Inflammatory macrophage treated with lipopolysaccharide for 1 hour (primary cell): ENCODE results near the gene VWA8.
A peak's percentile ranks its signal among the peaks of the same experiment; 100 is the strongest.
"Not testable (repeated sequence)": the region's sequence is repeated elsewhere in the genome, so short reads cannot be mapped to it uniquely, and the experiment has no call there.

Experiments used
- DNase-seq, 2 donors: peaks; one replicate each; pipeline ENCODE4 v3.0.0-alpha.2; 2020 to 2022

VWA8 gene

DNA sequence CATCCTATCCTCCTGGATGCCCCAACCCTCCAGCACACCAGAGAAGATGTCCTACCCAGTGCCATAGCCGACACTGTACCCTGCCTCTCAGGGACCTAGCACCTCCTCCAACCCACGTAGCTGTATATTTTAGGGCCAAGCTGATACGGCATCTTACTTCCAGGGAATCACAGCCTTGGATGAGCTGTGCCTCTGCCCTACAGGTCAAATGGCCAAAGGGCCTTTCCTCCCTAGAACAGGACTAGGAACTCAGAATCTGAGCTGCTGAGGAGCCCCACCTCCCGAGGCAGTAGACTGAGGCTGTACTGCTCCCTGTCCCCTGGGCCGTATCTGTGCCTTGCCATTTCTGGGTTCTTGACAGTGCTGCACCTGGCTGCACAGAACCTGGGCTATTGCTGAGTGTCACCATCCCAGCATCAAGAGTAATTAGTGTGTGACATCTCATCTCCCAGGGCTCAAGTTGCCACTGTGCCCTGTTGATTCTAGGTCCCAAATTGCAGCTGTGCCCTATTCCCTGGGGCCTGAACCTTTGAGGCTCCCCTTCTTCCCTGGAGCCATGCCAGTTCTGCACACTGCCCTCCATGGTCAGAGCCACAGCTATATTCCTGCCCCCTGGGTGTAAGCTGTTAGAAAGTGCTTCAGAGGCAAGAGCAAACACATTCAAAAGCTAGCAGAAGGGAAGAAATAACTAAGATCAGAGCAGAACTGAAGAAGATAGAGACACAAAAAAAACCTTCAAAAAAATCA, 41.0 kb downstream of the VWA8 start:
- no peak for DNase-seq

DNA sequence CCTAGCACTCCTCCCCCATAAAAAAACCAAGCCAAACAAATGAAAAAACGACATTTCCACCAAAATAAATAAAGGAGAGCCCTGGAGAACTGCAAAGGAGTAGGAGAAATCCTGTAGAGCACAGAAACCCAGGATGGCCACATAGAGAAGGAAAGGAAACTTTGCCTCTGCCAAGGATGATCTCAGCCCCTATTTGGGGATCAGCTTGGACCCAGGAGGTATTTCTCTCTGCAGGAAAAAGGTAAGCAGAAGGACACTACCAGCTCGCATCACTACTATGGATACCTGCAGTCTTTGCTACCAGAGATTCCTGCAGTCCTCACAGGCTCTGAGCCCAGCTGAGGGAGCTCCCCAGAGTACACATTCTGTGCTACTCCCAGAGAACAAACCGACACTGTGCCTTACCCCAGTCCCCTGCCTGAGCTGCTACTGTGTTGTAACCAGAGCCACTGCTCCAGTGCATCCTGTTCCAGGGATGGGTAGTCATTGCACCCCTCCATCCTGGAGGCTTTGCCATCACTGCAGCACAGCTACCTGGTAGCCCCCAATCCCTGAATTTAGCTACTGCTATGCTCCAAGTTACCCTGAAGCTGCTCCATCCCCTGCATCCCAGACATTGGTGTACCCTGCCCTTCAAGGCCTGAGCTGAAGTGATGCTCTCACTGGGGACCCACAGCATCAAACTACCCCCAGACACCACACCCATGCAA, 41.7 kb downstream of the VWA8 start:
- DNase-seq = no peak

DNA sequence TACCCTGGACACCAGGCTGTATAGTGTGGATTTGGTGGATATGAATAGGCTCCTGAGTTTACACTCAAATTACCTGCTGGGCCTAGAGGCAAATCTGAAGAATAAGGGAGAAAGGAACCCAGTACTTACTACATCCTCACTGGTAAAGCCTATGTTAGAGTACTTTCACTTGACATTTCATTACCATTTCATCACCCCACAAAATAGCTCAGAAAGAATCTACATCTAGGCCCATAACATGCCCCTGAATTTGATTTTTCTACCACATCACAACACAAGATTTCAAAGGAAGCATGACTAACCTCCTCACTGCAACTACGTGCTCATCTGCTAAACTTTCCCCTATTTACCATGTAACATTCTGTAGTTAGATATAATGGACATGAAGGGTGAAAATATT, 43.3 kb downstream of the VWA8 start:
- peak; percentile 27 to 56 for DNase-seq

DNA sequence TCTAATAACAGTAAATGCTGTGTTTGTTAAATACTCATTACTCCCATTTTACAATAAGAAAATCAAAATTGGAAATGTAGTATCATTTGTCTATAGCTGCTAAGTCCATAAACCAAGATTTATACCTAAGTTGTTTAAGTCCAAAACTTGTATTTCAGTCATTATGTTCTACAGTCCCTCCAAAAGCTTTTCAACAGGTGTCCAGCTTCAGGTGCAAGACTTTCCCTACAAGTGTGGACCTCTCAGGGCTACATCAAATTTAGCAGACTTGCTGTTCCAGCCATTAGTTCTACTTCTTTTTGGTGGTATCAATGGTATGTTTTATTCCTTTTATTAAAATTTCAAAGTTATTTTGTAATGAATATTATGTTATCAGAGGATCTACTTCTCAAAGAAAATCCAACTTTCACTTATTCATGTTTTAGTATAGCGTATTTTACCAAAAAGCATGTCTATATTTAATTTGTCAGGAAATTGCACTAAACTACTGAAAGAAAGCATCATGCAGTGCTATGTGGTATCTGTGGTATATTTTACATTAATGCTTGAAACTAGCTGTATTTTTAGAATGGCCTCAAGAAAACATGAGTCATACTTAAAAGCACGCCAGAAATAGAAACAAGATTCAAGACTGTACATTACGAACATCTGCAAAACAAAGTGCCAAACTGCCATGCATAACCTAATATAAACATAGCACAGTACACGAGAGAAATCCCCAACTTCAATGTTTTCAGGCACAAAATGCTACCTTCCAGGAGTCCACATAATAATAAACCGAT, 44.5 kb downstream of the VWA8 start:
- peak; percentile 35 to 69 for DNase-seq

DNA sequence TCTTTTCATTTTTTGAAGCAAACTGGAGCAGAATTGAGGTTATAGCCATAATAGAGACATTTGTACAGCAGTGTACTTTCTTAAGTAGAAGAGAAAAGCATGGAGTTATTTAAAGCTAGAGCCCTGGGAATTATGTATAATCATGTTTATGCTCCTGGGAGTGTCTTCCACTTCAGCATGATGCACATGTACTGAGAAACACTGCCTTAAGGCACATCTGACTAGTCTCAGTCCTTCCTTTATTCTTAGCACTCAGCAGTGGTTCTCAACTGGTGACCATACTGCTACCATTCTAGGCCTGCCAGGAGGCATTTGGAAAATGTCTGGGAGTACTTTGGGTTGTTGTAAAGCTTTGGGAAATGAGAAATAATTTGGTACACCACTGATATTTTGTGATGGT, 45.8 kb downstream of the VWA8 start:
- DNase-seq = no peak

DNA sequence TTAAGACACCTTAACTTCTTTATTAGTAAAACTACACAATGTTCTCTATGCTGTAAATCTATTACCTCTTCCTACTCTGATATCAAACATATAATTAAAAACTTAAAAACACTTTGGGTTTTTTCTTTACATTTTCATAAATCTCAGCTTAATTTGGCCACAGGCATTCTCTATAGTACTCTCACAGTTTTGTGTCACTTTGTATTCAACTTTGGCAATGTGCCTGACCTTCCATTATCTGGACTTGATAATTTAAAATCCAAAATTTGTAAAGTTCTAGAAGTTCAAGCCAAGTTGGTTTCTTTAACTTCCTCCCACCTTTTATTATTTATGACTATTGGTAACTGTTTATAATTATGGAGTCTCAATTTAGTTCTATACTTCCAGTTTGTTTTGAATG, 46.4 kb downstream of the VWA8 start:
- DNase-seq = no peak

DNA sequence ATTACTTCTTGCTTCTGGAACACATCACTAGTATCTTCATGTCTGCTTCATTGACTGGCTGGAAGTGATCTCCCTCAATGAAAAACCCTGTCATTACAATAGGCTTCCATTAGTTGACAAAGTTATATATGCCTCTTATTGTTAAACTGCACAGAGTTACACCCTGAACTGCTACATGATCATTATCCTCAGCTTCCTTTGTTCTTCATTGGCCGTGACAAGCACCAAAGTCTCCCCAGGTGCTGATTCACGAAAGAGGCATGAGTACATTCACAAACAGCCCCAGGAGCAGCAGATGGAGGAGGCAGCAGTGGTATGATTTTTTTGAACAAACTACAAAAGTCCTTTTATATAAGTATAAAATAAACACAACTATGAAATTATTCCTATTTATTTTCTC, 51.4 kb downstream of the VWA8 start:
- no peak for DNase-seq

DNA sequence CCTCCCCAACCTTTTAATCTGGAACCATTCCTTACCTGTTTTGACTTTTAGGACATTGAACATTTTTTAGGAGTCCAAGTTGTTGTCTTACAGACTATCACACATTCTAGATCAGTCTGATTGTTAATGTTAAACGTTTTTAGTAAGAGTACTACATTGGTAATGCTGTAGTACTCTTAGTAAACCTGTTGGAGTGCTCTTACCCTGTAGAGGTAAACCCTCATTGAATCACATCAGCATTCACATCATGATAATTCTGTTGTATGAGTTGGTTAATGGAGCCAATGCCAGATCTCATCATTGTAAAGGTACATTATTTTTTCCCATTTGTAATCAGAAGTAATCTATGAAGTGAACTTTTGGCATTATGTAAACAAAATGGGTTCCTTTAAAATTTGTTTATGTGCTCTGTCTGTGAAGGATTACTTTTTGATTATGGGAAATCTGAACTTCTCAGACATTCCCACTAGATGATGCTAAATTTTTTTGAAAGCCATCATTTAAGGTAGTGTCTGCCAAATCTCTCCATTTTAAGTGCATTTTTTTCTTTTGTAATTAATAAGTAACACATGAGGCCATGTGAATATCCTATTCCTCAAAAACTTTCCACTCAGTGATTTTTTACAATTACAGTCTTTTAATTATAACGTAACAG, 55.2 kb downstream of the VWA8 start:
- peak; percentile 33 to 45 for DNase-seq

DNA sequence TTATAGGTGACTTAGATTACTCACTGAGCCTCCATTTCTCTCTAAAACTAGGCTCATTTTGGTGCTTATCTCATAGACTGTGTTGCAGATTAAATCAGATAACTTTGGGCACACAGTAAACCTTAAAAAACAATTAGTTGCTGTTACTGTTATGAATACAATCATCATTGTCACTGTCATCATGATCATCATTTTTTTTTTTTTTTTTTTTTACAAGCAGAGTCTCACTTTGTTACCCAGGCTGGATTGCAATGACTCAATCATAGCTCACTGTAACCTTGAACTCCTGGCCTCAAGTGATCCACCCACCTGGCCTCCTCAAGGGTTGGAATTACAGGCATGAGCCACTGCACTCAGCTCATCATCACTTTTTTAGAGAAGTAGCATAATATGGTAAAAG, 60.0 kb downstream of the VWA8 start:
- DNase-seq = no peak

DNA sequence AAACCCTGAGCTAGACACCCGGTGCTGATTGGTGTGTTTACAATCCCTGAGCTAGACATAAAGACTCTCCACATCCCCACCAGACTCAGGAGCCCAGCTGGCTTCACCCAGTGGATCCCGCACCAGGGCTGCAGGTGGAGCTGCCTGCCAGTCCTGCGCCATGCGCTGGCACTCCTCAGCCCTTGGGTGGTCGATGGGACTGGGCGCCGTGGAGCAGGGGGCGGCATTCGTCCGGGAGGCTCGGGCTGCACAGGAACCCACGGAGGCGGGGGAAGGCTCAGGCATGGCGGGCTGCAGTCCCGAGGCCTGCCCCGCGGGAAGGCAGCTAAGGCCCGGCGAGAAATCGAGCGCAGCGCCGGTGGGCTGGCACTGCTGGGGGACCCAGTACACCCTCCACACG, 62.5 kb downstream of the VWA8 start:
- DNase-seq = not testable (repeated sequence)

DNA sequence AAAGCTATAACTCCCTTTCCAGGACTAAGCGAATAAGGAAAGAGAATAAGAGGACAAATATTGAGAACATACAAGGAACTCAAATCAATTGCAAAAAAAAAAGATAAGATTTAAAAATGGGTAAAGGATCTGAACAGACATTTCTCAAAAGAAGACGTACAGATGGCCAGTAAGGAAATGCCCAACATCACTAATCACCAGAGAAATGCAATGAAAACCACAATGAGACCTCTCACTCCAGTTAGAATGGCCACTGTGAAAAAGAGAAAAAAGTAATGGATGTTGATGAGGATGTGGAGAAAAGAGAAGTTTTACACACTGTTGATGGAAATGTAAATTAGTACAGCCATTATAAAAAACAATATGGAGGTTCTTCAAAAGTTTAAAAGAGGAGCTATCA, 63.8 kb downstream of the VWA8 start:
- no peak for DNase-seq

DNA sequence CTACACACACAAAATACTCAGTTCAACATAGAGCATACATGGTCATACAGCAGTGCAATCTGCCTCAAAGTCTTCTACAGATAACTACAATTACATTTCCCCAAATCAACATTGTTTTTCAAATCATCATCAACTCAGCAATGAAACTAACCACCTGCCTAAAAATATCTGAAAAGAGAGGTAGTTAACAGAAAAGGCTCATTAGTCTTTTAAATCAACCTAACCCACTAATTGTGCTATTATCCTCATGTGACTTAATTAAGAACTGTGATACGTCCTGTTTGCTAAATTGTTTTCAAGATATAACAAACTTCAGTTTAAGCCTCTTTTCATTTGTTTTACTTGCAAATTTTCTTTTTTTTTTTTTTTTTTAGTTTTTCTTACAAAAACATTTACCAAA, 65.4 kb downstream of the VWA8 start:
- no peak for DNase-seq

DNA sequence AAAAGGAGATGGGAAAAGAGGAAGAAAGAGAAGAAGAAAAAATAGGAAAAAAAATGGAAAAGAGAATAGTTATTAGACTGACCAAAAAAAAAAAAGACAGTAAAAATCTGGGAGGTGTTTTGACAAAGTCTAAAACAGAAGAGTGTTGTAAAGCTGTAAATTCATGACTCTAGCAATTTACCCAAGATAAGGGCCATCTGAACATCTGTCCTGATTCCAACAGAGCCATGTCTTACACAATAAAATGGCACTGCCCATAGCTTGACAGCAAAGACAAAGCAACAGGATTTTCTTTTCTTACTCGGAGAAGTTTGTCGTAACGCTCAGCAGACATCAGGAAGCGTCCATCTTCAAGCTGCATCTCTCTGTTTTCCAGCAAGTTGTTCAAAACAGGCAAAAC, 69.8 kb downstream of the VWA8 start:
- no peak for DNase-seq

DNA sequence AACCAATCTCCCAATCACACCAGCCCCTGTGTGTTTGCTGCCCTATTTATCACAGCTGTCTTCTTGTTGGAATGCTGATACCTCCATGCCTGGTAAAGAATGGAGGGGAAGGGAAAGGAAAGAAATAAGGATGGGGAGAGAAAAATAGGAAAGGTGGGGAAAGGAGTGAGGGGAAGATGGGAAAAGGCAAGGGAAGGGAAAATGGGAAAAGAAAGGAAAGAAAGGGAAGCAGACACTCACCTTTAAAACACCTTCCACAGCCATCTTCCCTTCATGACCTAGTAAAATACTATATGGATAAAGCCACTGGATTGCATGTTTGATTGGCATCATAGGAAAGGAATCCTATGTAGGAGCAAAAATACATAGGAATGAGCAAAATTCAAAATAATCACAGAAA, 77.8 kb downstream of the VWA8 start:
- DNase-seq = no peak

DNA sequence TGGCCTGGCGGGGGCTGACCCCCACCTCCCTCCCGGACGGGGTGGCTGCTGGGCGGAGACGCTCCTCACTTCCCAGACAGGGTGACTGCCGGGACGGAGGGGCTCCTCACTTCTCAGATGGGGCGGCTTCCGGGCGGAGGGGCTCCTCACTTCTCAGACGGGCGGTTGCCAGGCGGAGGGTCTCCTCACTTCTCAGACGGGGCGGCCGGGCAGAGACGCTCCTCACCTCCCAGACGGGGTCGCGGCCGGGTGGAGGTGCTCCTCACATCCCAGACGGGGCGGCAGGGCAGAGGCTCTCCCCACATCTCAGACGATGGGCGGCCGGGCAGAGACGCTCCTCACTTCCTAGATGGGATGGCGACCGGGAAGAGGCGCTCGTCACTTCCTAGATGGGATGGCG, 79.0 kb downstream of the VWA8 start:
- DNase-seq = not testable (repeated sequence)

DNA sequence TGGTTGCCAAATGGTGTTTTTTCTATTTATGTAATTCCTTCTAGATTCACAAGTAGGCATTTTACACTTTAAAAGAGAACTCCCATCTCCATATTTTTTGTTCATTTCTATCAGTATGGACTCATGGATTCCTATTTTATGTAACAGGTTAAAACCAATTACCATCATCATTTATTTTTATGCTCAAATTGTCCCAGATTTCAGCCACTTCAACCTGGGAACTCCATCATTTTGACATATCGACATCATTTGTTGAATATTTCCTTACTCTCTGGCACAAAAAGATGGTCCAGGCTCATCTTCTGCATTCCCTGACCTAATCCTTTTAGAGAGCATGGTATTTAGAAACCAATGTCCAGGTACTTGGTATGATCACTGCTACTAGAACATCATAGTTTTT, 79.9 kb downstream of the VWA8 start:
- peak; percentile 56 to 75 for DNase-seq

DNA sequence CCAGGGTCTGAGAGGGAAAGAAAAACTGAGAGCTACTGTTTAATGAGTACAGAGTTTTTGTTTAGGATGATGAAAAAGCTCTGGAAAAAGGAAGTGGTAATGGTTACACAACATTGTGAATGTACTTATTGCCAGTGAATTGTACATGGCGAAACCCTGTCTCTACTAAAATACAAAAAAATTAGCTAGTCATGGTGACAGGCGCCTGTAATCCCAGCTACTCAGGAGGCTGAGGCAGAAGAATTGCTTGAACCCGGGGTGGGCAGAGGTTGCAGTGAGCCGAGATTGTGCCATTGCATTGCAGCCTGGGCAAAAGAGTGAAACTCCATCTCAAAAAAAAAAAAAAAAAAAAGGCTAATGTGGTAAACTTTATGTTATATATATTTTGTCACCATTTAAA, 96.3 kb downstream of the VWA8 start:
- DNase-seq = peak; percentile 90 to 96

DNA sequence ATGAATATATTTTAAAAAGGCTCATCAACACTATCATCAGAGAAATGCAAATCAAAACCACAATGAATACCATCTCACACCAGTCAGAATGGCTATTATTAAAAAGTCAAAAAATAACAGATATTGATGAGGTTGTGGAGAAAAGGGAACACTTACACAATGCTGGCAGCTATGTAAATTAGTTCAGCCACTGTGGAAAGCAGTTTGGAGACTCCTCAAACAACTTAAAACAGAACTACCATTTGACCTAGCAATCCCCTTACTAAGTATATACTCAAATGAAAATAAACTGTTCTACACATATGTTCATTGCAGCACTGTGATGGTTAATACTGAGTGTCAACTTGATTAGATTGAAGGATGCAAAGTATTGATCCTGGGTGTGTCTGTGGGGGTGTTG, 98.2 kb downstream of the VWA8 start:
- peak; percentile 62 to 68 for DNase-seq

DNA sequence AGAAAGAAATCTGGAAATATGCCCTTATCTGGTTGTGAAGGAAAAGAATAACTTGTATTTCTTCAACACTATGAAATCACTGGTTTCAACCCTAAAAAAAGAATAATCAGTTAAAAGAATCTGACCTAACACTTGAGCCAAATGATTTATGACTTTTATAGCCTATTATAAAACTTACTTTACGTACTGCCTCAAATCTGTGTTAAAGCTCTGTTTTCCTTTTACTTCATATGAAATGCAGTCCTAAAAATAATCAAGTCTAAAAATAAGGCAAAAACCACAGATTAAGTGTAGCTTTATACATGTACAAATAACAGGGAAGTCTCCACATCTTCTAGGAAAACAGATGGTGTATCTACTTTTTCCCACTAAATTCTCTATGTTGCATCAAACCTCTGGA, 101.3 kb downstream of the VWA8 start:
- no peak for DNase-seq

DNA sequence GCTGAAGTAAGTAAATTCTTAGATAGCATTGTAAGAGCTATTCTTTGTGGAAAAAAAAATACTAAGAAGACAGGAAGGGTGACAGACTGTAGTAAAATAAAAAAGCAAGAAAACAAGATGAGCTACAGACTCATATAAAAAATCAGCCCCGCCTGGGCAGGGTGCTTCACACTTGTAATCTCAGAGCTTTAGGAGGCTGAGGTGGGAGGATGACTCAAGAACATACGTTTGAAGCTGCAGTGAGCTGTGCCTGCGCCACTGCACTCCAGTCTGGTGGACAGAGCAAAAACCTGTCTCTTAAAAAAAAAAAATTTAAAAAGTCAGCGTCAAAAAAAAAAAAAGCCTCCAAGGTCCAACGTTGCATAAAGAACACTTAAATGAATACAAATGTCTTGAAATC, 102.1 kb downstream of the VWA8 start:
- DNase-seq = peak in 1 of 2 donors; percentile 84

DNA sequence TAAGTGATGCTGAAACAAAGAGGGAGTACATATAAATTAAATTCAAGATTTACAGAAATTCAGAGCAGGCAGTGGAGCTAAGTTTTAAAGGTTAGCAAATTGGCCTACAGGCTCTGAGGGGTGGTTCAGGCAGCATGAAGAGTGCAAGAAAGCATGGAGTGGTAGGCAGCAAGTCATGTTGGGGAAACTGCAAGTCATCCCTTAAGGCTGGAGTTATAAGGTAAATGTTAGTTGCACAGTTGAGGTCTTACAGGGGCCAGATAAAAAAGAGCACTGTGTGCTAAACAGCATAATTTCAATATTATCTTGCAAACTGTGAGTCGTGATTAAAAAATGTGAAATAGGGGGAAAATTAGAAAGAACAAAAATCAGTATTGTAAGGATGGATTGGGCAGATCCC, 106.2 kb downstream of the VWA8 start:
- no peak for DNase-seq

DNA sequence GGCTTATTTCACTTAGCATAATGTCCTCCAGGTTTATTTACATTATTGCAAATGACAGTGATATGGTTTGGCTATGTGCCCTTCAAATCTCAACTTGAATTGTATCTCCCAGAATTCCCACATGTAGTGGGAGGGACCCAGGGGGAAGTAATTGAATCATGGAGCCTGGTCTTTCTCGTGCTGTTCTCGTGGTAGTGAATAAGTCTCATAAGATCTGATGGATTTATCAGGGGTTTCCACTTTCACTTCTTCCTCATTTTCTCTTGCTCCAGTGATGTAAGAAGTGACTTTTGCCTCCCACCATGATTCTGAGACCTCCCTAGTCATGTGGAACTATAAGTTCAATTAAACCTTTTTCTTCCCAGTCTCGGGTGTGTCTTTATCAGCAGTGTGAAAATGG, 109.6 kb downstream of the VWA8 start:
- DNase-seq = peak; percentile 91 to 99
